Smooth muscle cell (in vitro differentiated cells): ENCODE results near the gene DNAH10. TPM values are rescaled to one million over a fixed set of nuclear protein-coding genes. Genes with fewer than 3 reads are reported as not detected.
A peak's percentile ranks its signal among the peaks of the same experiment; 100 is the strongest.

Experiments used
- DNase-seq: peaks from one replicate; lab custom pipeline; 2025; ENCODE audit not compliant: unreplicated experiment; lab: John Stamatoyannopoulos, UW
- H2AFZ ChIP-seq: fragments of 200-600 bp; sonication (generic); 2 replicates; pipeline ENCODE4 v1.6.0; 2016; ENCODE audit warnings: antibody characterized with exemption, low read depth, mild to moderate bottlenecking
- H3F3A ChIP-seq: fragments of 200-600 bp; sonication (generic); 2 replicates; pipeline ENCODE4 v1.6.0; 2017; ENCODE audit warnings: antibody characterized with exemption, low read depth
- H3K27ac ChIP-seq: fragments of 200-600 bp; sonication (generic); 2 replicates; pipeline ENCODE4 v1.5.1; 2016; ENCODE audit warnings: low read depth, mild to moderate bottlenecking
- H3K27me3 ChIP-seq: fragments of 200-600 bp; sonication (generic); 2 replicates; pipeline ENCODE4 v1.6.1; 2016; ENCODE audit warnings: low read depth, mild to moderate bottlenecking
- H3K36me3 ChIP-seq: fragments of 200-600 bp; sonication (generic); 2 replicates; pipeline ENCODE4 v1.5.1; 2016; ENCODE audit warnings: low read depth
- H3K4me1 ChIP-seq: fragments of 200-600 bp; sonication (generic); 2 replicates; pipeline ENCODE4 v1.5.1; 2016; ENCODE audit warnings: low read depth
- H3K4me2 ChIP-seq: fragments of 200-600 bp; sonication (generic); 2 replicates; pipeline ENCODE4 v1.6.0; 2016; ENCODE audit warnings: mild to moderate bottlenecking
- H3K4me3 ChIP-seq: fragments of 200-600 bp; sonication (generic); 2 replicates; pipeline ENCODE4 v1.5.1; 2016; ENCODE audit warnings: mild to moderate bottlenecking
- H3K79me2 ChIP-seq: fragments of 200-600 bp; sonication (generic); 2 replicates; pipeline ENCODE4 v1.6.0; 2016; ENCODE audit warnings: low read depth, mild to moderate bottlenecking
- H3K9ac ChIP-seq: fragments of 200-600 bp; sonication (generic); 2 replicates; pipeline ENCODE4 v1.6.0; 2016; ENCODE audit warnings: low read depth
- H3K9me3 ChIP-seq: fragments of 200-600 bp; sonication (generic); replicated peaks from 2 replicates; pipeline ENCODE4 v1.5.1; 2016; ENCODE audit warnings: low read depth
- H4K20me1 ChIP-seq: fragments of 200-600 bp; sonication (generic); 2 replicates; pipeline ENCODE4 v1.6.0; 2016; ENCODE audit warnings: low read depth
- CTCF ChIP-seq: fragments of 200-600 bp; sonication (generic); IDR thresholded peaks from 2 replicates; pipeline ENCODE4 v1.5.1; 2017; ENCODE audit warnings: borderline replicate concordance, mild to moderate bottlenecking, antibody characterized with exemption; ENCODE audit not compliant: insufficient read depth, poor library complexity, severe bottlenecking
- WGBS: methylation state at CpG from one replicate; pipeline ENCODE4 v1.1.7; 2016; ENCODE audit warnings: low lambda C conversion rate; 5-methylcytosine and 5-hydroxymethylcytosine counted together
- polyA plus RNA-seq: library from polyadenylated mRNA; unstranded; fragments of >200 nt; fragmentation: Nextera tagmentation; extraction: Ambion mirVana; gene quantifications from 2 replicates; pipeline ENCODE4 v1.2.1, GENCODE V29; 2016
- total RNA-seq: library from RNA; depleted of rRNA; stranded (reverse); fragments of >200 nt; gene quantifications from 2 replicates; pipeline ENCODE4 v1.2.3, GENCODE V29; 2014

DNAH10 gene
- total RNA-seq (1.2 and 1.5 TPM in 2 replicates), polyA plus RNA-seq (1.1 and 2.2 TPM in 2 replicates)

GRCh38 chr12:123761841-123762714 is at the start of gene DNAH10:
Gene DNAH10 (plus strand): TSS chr12:123762301. CDS start chr12:123762337, 36 bp downstream.
- Histone ChIP-seq H3K4me2 (peak within 1 kb of the TSS; percentile 98), H3K4me1 (peaks cover 7% of the 10 kb centered on the region), H4K20me1 (no peaks in the 10 kb centered on the region), H3K27ac (no peak within 1 kb of the TSS), H3K4me3 (peak within 1 kb of the TSS; percentile 66), H3K9ac (no peak within 1 kb of the TSS), H3K36me3 (no peaks in the 10 kb centered on the region), H3K9me3 (no peaks in the 10 kb centered on the region), H3K79me2 (no peaks in the 10 kb centered on the region), H3F3A (no peaks in the 10 kb centered on the region), H3K27me3 (peaks cover 37% of the 10 kb centered on the region), H2AFZ (no peak within 1 kb of the TSS)
- TF ChIP-seq CTCF: peak; percentile 34
- 2% methylated on average over 75 of the region's 105 CpGs for WGBS
- DNase-seq: no peak

GRCh38 chr12:123712780-123713319 is 49.3 kb upstream of the DNAH10 start:
- H3K36me3 ChIP-seq: no peaks in the 10 kb centered on the region
- H3K27ac ChIP-seq: peak overlapping the region; percentile 53
- no peak for DNase-seq
- H2AFZ ChIP-seq: peak overlapping the region; percentile 75
- no peaks in the 10 kb centered on the region for H4K20me1 ChIP-seq
- H3K4me2 ChIP-seq: peak overlapping the region; percentile 100
- no peak for TF ChIP-seq CTCF
- H3K4me1 ChIP-seq: peaks cover 7% of the 10 kb centered on the region
- H3F3A ChIP-seq: peaks cover 5% of the 10 kb centered on the region
- 2% methylated on average over 25 of the region's 26 CpGs for WGBS
- H3K9me3 ChIP-seq: no peaks in the 10 kb centered on the region
- H3K9ac ChIP-seq: peak overlapping the region; percentile 92
- peaks cover 35% of the 10 kb centered on the region for H3K79me2 ChIP-seq
- peak overlapping the region; percentile 99 for H3K4me3 ChIP-seq
- H3K27me3 ChIP-seq: no peaks in the 10 kb centered on the region

- H3K4me3 ChIP-seq: peak overlapping the region; percentile 99
- no peaks in the 10 kb centered on the region for H3K36me3 ChIP-seq
- H3F3A ChIP-seq: peaks cover 5% of the 10 kb centered on the region
- no peak for TF ChIP-seq CTCF
- peaks cover 7% of the 10 kb centered on the region for H3K4me1 ChIP-seq
- H3K9ac ChIP-seq: peak overlapping the region; percentile 92
- H3K4me2 ChIP-seq: peak overlapping the region; percentile 100
- no peaks in the 10 kb centered on the region for H3K27me3 ChIP-seq
- H2AFZ ChIP-seq: no peak overlapping the region
- 47% methylated on average over 6 of the region's 6 CpGs for WGBS
- no peak overlapping the region for H3K27ac ChIP-seq
- H3K9me3 ChIP-seq: no peaks in the 10 kb centered on the region
- DNase-seq: no peak
- peaks cover 35% of the 10 kb centered on the region for H3K79me2 ChIP-seq
- no peaks in the 10 kb centered on the region for H4K20me1 ChIP-seq
Observed at GRCh38 chr12:123713398-123713797, 48.7 kb upstream of the DNAH10 start.
